Stimulated activated CD8-positive, alpha-beta memory T cell treated with anti-CD3 and anti-CD28 coated beads, Interleukin-12 subunit alpha, Interleukin-12 subunit beta, amount 100 ng/mL, for 24 hours (primary cell): ENCODE results near the gene TAS2R19.
"Not testable (repeated sequence)": the region's sequence is repeated elsewhere in the genome, so short reads cannot be mapped to it uniquely, and the experiment has no call there.

Source experiments
- DNase-seq: peaks from one replicate; pipeline ENCODE4 v3.0.0-alpha.2; 2020; ENCODE audit errors: extremely low read depth

Gene TAS2R19, protein sequence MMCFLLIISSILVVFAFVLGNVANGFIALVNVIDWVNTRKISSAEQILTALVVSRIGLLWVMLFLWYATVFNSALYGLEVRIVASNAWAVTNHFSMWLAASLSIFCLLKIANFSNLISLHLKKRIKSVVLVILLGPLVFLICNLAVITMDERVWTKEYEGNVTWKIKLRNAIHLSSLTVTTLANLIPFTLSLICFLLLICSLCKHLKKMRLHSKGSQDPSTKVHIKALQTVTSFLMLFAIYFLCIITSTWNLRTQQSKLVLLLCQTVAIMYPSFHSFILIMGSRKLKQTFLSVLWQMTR

DNA sequence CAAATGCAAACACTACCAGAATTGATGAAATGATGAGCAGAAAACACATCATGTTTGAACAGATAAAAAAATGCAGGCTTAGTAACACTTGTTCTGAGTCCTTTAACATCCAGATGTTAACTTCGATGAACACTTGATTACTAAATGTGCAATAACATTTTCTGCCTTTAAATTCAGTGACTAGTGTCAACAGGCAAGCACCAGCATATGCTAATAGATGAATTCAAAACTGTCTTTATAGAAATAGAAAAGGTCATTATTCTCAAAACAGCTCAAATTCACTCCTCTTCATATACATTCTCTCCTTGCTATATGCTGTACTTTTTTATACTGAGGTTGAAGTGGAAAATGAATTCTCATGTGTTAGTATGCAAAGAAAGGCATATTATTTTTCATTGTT lies at the start of gene TAS2R19:
Gene TAS2R19, minus strand, starts transcription at position 101 of the 400 bp plus-strand sequence. Its CDS starts 49 bp downstream, at position 52.
- DNase-seq, result no peak

- no peak for DNase-seq
Observed at GRCh38 chr12:11071414-11071813, 49.0 kb upstream of the TAS2R19 start.

DNA sequence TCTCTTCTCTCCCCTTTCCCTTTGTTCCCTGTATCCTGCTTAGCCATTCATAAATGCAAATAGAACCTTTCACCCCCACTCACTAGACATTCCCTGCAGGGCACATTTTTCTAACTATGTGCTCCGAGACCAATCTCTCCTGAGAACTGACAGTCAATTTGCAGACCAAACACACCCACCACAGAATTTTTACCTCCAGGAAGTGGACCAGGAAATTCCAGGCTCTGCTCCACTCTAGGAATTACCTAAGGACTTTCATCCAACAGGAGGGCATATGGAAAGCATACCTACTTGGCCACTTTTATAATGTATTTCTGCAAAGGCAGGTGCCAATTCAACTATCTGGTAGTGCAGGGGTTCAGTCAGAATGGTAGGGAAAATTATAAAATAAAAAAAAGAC lies 48.6 kb upstream of the TAS2R19 start:
- DNase-seq, result no peak

- DNase-seq, result no peak
Observed at GRCh38 chr12:11069854-11070365, 47.5 kb upstream of the TAS2R19 start.

DNA sequence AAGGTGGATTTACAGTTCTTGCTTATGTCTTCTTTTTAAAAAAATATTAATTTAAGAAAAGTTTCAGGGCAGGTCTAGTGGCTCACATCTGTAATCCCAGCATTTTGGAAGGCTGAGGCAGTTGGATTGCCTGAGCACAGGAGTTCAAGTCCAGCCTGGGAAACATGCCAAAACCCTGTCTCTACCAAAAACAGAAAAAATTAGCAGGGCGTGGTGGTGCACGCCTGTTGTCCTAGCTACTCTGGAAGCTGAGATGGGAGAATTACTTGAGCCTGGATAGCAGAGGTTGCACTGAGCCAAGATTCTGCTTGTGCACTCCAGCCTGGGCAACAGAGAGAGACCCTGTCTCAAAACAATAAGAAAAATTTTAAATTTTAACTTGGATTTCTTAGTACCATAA lies 45.1 kb upstream of the TAS2R19 start:
- DNase-seq, result no peak

DNA sequence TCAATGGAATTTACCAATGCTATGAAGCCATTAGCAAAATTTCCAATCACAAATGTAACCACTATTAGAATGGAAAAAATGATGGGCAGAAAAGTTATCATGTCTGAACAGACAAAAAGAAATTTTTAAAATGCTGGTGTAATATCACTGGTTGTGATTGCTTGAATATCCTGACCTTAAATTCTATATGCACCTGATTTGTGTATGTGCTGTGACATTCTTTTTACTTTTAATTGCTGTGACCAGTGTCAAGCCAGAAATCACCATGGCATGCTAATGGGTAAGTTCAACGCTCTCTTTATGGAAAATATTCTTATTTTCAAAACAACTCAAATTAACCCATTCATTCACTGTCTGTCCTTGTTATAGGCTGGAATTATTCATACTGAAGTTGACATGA lies 39.8 kb upstream of the TAS2R19 start, which contains the start of gene TAS2R46:
Gene TAS2R46, minus strand, starts transcription at position 101 of the 400 bp plus-strand sequence. Its CDS starts 0 bp downstream, at position 101.
- DNase-seq, result not testable (repeated sequence)

GRCh38 chr12:11059784-11060183 lies 37.4 kb upstream of the TAS2R19 start:
- DNase-seq, result no peak

DNA sequence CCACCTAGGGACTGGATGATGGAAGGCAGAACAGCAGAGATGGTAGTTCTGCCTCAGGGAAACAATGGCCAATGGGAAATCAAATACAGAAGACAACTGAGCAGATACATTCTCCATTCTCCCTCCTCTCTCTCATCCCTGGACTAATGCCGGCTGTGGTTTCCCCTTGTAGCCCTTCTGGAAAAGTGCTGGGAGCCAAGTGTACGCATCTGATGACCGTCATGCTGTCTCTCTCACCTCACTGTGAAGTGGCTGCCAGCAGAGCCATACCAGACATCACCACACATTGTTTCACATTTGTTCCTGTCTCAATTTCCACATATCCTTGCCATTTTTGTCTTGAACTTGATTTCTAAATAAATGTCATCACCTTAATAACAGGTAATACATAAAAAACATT lies 36.6 kb upstream of the TAS2R19 start:
- DNase-seq, result no peak

DNA sequence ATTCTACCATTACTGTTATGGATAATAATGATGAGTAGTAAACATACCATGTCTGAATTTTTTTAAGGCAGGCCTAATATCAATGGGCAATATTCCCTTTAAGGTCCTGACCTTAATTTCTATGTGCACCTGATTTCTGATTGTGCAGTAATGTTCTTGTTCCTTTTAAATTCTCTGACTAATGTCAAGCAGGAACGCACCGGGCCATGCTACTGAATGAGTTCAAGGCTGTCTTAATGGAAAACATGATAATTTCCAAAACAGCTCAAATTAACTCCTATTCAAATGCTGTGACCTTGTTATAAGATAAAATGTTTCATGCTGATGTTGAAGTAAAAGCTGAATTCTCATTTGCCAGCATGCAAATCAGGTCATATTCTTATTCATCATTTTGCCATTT lies 32.9 kb upstream of the TAS2R19 start:
- no peak for DNase-seq

GRCh38 chr12:11049806-11050531 lies 27.5 kb upstream of the TAS2R19 start:
- not testable (repeated sequence) for DNase-seq

GRCh38 chr12:11041366-11041765 lies 18.9 kb upstream of the TAS2R19 start:
- not testable (repeated sequence) for DNase-seq

DNA sequence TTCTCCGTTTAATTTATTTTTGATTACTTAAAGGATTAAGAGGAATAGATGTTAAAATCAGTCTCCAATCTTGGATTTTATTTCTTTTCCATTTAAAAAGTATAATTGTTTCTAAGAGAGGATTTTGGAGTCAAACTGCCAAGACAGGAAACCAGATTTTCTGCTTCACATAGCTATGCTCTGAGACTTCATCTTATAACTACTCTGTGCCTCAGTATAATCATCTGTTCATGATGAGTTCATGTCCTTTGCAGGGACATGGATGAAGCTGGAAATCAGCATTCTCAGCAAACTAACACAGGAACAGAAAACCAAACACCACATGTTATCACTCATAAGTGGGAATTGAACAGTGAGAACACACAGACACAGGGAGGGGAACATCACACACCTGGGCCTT lies 17.7 kb upstream of the TAS2R19 start:
- DNase-seq, result no peak

DNA sequence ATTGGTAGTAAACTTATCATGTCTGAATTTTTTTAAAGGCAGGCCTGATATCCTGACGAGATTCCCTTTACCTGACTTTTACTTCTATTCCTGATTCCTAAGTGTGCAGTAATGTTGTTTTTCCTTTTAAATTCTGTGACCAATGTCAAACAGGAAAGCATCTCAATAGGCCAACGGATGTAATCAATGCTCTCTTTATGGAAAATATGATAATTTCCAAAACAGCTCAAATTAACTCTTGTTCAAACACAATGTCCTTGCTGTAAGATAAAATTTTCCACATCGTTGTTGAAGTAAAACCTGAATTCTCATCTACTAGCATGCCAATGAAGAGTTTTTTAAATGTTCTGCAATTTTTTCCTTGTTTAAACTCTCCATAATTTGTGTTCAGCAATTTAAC lies 16.8 kb upstream of the TAS2R19 start:
- DNase-seq, result no peak

- DNase-seq, result not testable (repeated sequence)
Observed at GRCh38 chr12:11033959-11034358, 11.5 kb upstream of the TAS2R19 start.

DNA sequence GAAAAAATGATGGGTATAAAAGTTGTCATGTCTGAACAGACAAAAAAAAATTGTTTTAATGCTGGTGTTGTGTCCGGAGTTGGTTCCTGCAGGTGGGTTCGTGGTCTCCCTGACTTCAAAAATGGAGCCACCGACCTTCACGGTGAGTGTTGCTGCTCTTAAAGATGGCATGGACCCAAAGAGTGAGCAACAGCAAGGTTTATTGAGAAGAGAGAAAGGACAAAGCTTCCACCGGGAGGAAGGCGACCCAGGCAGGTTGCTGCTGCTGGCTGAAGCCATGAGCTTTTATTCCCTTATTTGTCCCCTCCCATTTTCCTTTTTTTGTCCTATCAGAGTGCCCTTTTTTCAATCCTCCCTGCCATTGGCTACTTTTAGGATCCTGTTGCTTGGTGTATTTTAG lies 8.9 kb upstream of the TAS2R19 start, which contains the start of gene TAS2R31:
Gene TAS2R31, minus strand, starts transcription at position 101 of the 400 bp plus-strand sequence. Its CDS starts 72 bp downstream, at position 29.
- DNase-seq, result no peak

GRCh38 chr12:11026118-11026517 lies 3.7 kb upstream of the TAS2R19 start:
- no peak for DNase-seq

- DNase-seq, result no peak
Observed at GRCh38 chr12:11023387-11023786, 967 bp upstream of the TAS2R19 start.

GRCh38 chr12:11016937-11017336 lies 5.5 kb downstream of the TAS2R19 start:
- DNase-seq, result no peak

DNA sequence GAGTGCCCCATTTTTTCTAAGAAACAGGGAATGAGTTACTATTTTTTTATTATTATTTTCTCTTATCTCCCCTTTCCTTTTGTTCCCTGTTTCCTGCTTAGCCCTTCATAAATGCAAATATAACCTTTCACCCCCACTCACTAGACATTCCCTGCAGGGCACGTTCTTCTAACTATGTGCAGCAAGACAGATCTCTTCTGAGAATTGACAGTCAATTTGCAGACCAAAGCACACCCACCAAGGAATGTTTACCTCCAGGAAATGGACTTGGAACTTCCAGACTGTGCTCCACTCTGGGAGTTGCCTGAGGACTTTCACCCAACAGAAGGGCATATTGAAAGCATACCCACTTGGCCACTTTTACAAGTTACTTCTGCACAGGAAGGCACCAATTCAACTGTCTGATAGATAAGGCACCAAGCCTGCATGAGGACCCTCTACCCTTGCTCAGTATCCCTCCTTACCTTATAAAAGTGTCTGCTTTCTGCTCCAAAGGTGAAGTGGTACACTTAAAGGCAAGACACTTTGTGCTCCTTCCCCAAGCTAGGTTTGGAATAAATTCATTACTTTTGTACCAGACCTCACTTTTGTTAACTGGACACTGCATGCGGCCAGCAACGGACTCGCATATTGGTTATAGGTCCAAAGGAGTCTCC lies 6.5 kb downstream of the TAS2R19 start:
- no peak for DNase-seq

DNA sequence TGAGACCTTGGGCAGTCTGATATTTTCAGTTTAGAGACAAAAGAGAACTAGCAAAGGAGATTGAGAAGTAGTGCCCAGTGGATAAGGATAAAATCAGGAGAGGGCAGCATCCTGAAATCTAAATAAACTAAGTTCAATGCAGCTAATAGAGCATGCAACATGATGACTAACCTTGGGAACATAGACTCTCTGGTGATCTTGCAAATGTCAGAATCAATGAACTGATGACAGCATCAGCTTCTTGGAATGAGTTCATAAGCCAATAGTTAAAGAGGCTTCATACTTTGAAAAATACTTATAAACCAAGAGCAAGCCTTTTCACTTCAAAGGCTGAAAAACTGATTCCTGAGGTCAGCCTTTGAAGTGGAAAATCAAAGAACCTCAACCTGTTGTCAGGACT lies 8.2 kb downstream of the TAS2R19 start:
- DNase-seq, result no peak

DNA sequence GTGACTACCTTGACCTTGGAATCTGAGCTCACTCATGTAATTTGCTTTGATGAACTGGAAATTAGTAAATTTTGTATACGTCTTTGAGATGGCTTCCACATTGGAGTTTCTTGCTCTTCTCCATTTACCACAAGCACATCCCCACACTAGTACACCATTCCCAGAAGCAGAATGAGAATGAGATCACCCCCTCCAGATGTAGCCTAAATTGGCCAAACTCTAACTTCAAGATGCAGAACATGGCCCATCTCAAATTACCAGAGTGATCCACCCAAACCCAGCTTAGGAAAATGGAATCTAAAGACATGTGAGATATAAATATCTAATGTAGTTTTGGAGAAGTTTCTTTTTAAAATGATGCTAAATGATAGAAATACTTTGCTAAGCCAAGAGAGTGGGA lies 14.8 kb downstream of the TAS2R19 start:
- DNase-seq, result no peak

- DNase-seq, result no peak
Observed at GRCh38 chr12:10998204-10998603, 24.2 kb downstream of the TAS2R19 start, which contains the start of gene TAS2R20. Gene TAS2R20, minus strand, starts transcription at chr12:10998304. Its CDS starts 429 bp downstream, at chr12:10997875.
